ENCODE results near the gene YIPF7.

The YIPF7 gene

GRCh38 chr4:44651425-44651824, at the start of gene YIPF7:
TSS of gene YIPF7 (minus strand) at chr4:44651625. CDS start at chr4:44650100, 1,525 bp downstream.
- peak in 1 of 2 experiments; percentile 36 for DNase-seq

- DNase-seq, result no peak
Observed at GRCh38 chr4:44701037-44701436, 49.6 kb upstream of the YIPF7 start.

GRCh38 chr4:44700427-44700826, 49.0 kb upstream of the YIPF7 start:
- no peak for DNase-seq

GRCh38 chr4:44684648-44685047, 33.2 kb upstream of the YIPF7 start:
- no peak for DNase-seq

- no peak for DNase-seq
Observed at GRCh38 chr4:44679060-44679459, 27.6 kb upstream of the YIPF7 start.

GRCh38 chr4:44678094-44679041, 26.9 kb upstream of the YIPF7 start, which contains the start of gene GUF1:
TSS of gene GUF1 (plus strand) at chr4:44678420. CDS start at chr4:44678623, 203 bp downstream.
- DNase-seq, result peak; percentile 94 to 97

- DNase-seq, result no peak
Observed at GRCh38 chr4:44675366-44675765, 23.9 kb upstream of the YIPF7 start.

- DNase-seq, result peak in 1 of 2 experiments; percentile 8
Observed at GRCh38 chr4:44674471-44674870, 23.0 kb upstream of the YIPF7 start.

GRCh38 chr4:44671636-44672035, 20.2 kb upstream of the YIPF7 start:
- DNase-seq, result no peak

- DNase-seq, result no peak
Observed at GRCh38 chr4:44670506-44671199, 19.2 kb upstream of the YIPF7 start.

- DNase-seq, result no peak
Observed at GRCh38 chr4:44668526-44668925, 17.1 kb upstream of the YIPF7 start.

GRCh38 chr4:44663539-44664263, 12.3 kb upstream of the YIPF7 start:
- DNase-seq, result no peak

- DNase-seq, result no peak
Observed at GRCh38 chr4:44662623-44663005, 11.2 kb upstream of the YIPF7 start.

- DNase-seq, result no peak
Observed at GRCh38 chr4:44661940-44662622, 10.7 kb upstream of the YIPF7 start.

GRCh38 chr4:44660396-44660795, 9.0 kb upstream of the YIPF7 start:
- DNase-seq, result no peak

- no peak for DNase-seq
Observed at GRCh38 chr4:44652002-44652401, 577 bp upstream of the YIPF7 start.

GRCh38 chr4:44646151-44646550, 5.3 kb downstream of the YIPF7 start:
- DNase-seq, result no peak

- DNase-seq, result no peak
Observed at GRCh38 chr4:44638091-44638490, 13.3 kb downstream of the YIPF7 start.

- no peak for DNase-seq
Observed at GRCh38 chr4:44632733-44633132, 18.7 kb downstream of the YIPF7 start.

GRCh38 chr4:44632089-44632488, 19.3 kb downstream of the YIPF7 start:
- DNase-seq, result no peak

GRCh38 chr4:44629280-44629866, 22.1 kb downstream of the YIPF7 start:
- DNase-seq, result peak; percentile 77 to 85

- no peak for DNase-seq
Observed at GRCh38 chr4:44623676-44624075, 27.7 kb downstream of the YIPF7 start.

Data from NCI-H2081 (cell line).